Activated CD4-positive, alpha-beta memory T cell treated with anti-CD3 and anti-CD28 coated beads for 36 hours (primary cell): Measurements from ENCODE around the gene ZFPM1. TPM values are rescaled to one million over a fixed set of nuclear protein-coding genes. Genes with fewer than 3 reads are reported as not detected.

Experiments used
- CTCF ChIA-PET: fragments of 350-600 bp; sonication (Branson Sonifier 250); formaldehyde crosslinking; loops from one replicate; lab custom pipeline; 2021; ENCODE audit warnings: antibody characterized with exemption, inconsistent platforms; lab: Charles Lee
- POLR2A ChIA-PET: fragments of 350-600 bp; sonication (Branson Sonifier 250); formaldehyde crosslinking; loops from one replicate; lab custom pipeline; 2021; ENCODE audit warnings: antibody characterized with exemption; lab: Charles Lee
- DNase-seq: peaks from one replicate; pipeline ENCODE4 v3.0.0-alpha.2; 2020
- H3K27ac Mint-ChIP-seq: one replicate; pipeline ENCODE4 v1.8.0; 2021; ENCODE audit warnings: mixed read lengths
- H3K27me3 Mint-ChIP-seq: one replicate; pipeline ENCODE4 v1.8.0; 2021; ENCODE audit warnings: mixed read lengths
- H3K36me3 Mint-ChIP-seq: one replicate; pipeline ENCODE4 v1.8.0; 2021; ENCODE audit warnings: mixed read lengths
- H3K4me1 Mint-ChIP-seq: one replicate; pipeline ENCODE4 v1.8.0; 2021; ENCODE audit warnings: low read depth, mixed read lengths
- H3K4me3 Mint-ChIP-seq: one replicate; pipeline ENCODE4 v1.8.0; 2021; ENCODE audit warnings: mild to moderate bottlenecking, mixed read lengths
- H3K9me3 Mint-ChIP-seq: one replicate; pipeline ENCODE4 v1.8.0; 2021; ENCODE audit warnings: mixed read lengths
- intact Hi-C: fragments of 100-400 bp; cut with micrococcal nuclease; formaldehyde crosslinking; loops from one replicate; pipeline ENCODE4 v1.15.1; 2023
- total RNA-seq, 2 experiments: library from RNA; stranded (reverse); gene quantifications; one replicate each; pipeline ENCODE4 v1.2.3, GENCODE V29; 2021

Gene ZFPM1
- total RNA-seq, 2 experiments from 2014 or later = 11.6 to 12.0 TPM

DNA sequence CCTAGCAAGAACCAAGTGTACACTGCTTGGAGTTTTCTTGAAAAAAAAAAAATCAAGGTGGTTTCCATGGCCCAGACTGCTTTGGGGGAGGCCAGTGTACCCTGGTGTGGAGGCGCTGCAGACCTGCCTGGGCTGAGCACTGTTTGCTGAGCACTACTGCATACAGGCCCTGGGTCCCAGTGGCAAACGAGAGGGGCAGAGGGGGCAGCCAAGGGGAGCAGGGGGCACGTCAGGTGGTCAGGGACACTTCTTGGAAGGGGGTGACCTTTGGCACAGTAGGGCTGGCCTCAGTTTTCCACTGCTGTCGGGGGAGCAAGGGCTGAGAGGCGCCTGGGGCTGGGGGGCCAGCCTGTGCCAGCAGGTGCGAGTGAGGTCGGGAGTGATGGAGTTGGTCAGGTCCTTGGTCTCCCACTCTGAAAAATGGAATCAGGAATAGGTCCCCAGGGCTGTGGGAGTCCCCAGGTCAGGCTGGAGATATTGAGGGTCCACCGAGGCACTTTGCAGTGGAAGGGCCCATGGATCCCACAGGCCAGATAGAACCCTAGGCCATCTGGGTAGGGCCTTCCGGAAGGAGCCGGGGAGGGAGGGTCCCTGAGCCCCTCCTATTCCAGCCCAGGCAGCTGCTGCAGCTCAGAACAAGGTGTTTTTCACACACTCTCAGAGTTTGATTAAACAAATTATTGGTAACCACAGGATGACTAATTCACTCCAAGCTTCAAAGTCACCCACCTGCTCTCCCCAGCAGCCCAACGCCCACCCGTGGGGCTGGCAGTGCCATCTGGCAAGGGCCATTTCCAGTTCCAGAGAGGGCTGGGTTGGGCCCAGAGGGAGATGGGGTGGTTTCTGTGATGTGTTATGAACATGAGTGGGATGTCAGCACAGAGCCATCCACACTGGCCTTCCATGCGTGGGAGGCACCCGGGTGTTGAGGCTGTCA is 3.5 kb downstream of the ZFPM1 start:
- peaks cover 48% of the 10 kb centered on the region for H3K4me1 Mint-ChIP-seq
- intact Hi-C loops = loop anchor here (5.0 to 10.0 kb wide), 6 partner anchors 71 to 682 kb away; partner anchors contain the start of gene BANP
- POLR2A ChIA-PET = interaction anchor here (1.0 kb wide), 1 partner anchor 114 kb away, joined by 5 read pairs; the partner anchor contains the start of gene ZC3H18
- H3K4me3 Mint-ChIP-seq = peak overlapping the region; percentile 79
- CTCF ChIA-PET = interaction anchor here (0.7 to 1.6 kb wide), 4 partner anchors 10 to 109 kb away, joined by 3 to 10 read pairs (median 3); no protein-coding TSS in a partner anchor
- peak; percentile 85 for DNase-seq
- H3K9me3 Mint-ChIP-seq = no peaks in the 10 kb centered on the region
- H3K27ac Mint-ChIP-seq = peak overlapping the region; percentile 98
- H3K27me3 Mint-ChIP-seq = no peaks in the 10 kb centered on the region
- no peaks in the 10 kb centered on the region for H3K36me3 Mint-ChIP-seq

DNA sequence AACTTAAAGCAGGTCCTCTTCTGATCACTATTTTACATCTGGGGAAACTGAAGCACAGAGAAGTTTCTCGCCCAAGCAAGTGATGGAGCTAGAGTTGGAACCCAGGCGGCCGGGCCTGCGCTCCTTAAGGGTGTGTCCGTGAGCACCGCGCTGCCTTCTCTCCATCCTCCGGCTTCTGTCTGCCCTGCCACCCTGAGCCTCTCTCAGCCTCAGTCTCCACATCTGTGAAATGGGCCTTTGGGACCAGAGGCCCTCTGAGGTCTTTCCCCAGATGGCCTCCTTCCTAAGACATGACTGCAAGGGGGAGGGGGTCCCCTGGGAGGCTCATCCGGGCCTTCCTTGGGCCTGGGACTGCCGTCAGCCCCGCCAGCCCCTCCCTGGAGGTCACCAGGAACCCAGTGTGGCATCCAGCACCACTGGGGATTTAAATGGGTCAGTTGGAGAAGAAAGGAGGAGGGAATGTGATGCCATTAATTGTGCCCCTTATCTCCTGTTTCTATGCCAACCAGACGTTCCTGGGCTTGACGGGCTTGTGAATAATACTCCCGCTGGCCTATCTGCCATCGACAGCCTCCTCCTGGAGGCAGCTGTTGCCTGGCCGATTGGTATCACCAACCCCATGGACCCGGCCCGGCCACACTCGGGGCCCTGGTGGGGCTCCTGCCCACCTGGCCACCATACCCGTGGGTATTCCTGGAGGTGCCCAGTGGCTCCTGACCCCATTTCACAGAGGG is 5.1 kb downstream of the ZFPM1 start:
- Mint-ChIP-seq H3K36me3 (no peaks in the 10 kb centered on the region), H3K27me3 (no peaks in the 10 kb centered on the region), H3K9me3 (no peaks in the 10 kb centered on the region), H3K4me1 (peaks cover 46% of the 10 kb centered on the region), H3K27ac (no peak overlapping the region), H3K4me3 (no peak overlapping the region)
- CTCF ChIA-PET = interaction anchor here (1.2 to 1.6 kb wide), 2 partner anchors 8 to 108 kb away, joined by 3 to 10 read pairs; no protein-coding TSS in a partner anchor
- POLR2A ChIA-PET = no interaction called here
- no peak for DNase-seq
- intact Hi-C loops = loop anchor here (5.0 to 10.0 kb wide), 6 partner anchors 69 to 683 kb away; partner anchors contain the start of gene BANP

GRCh38 chr16:88458773-88459235 is 5.7 kb downstream of the ZFPM1 start:
- Mint-ChIP-seq H3K27me3 (no peaks in the 10 kb centered on the region), H3K4me3 (no peak overlapping the region), H3K27ac (no peak overlapping the region), H3K9me3 (no peaks in the 10 kb centered on the region), H3K4me1 (peaks cover 51% of the 10 kb centered on the region), H3K36me3 (no peaks in the 10 kb centered on the region)
- POLR2A ChIA-PET = no interaction called here
- intact Hi-C loops = loop anchor here (5.0 to 10.0 kb wide), 6 partner anchors 68 to 684 kb away; partner anchors contain the start of gene BANP
- CTCF ChIA-PET = no interaction called here
- no peak for DNase-seq

- intact Hi-C loops = loop anchor here (5.0 to 10.0 kb wide), 6 partner anchors 68 to 685 kb away; partner anchors contain the start of gene BANP
- POLR2A ChIA-PET = no interaction called here
- peaks cover 55% of the 10 kb centered on the region for H3K4me1 Mint-ChIP-seq
- no peak for DNase-seq
- H3K27ac Mint-ChIP-seq = peak overlapping the region; percentile 13
- H3K4me3 Mint-ChIP-seq = no peak overlapping the region
- H3K9me3 Mint-ChIP-seq = no peaks in the 10 kb centered on the region
- CTCF ChIA-PET = interaction anchor here (3.9 kb wide), 1 partner anchor 21 kb away, joined by 11 read pairs; no protein-coding TSS in a partner anchor
- H3K27me3 Mint-ChIP-seq = no peaks in the 10 kb centered on the region
- H3K36me3 Mint-ChIP-seq = no peaks in the 10 kb centered on the region
These were observed 6.4 kb downstream of the ZFPM1 start for GRCh38 chr16:88459366-88460073.

DNA sequence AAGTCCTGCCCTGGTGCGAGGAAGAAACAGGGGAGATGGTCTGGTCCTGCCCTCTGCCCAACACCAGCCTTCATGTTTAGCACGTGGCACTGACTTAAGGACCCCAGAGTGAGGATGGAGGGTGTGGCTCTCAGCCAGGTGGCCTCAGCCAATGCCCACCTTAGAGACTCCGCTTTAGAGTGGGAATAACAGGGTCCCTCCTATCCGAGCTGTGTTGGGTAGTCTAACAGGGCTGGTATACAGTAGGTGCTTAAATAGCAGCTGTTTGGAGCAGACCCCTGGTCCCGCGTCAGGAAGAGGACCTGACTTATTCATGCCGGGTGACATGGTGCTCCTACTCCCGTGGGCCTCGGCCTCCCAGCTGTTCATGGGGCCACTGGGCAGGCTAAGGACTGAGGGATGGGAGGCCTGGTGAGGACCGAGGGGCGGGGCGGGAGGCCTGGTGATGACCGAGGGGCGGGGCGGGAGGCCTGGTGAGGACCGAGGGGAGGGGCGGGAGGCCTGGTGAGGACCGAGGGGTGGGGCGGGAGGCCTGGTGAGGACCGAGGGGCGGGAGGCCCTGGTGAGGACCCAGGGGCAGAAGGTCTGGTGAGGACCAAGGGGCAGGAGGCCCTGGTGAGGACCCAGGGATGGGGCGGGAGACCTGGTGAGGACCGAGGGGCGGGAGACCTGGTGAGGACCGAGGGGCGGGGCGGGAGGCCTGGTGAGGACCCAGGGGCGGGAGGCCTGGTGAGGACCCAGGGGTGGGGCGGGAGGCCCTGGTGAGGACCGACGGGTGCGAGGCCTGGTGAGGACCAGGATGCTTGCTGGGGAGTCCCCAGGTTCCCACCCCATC is 7.6 kb downstream of the ZFPM1 start:
- H3K4me3 Mint-ChIP-seq = no peak overlapping the region
- H3K27me3 Mint-ChIP-seq = no peaks in the 10 kb centered on the region
- intact Hi-C loops = no loop called here
- POLR2A ChIA-PET = no interaction called here
- H3K27ac Mint-ChIP-seq = no peak overlapping the region
- DNase-seq = no peak
- CTCF ChIA-PET = interaction anchor here (0.9 to 3.9 kb wide), 2 partner anchors 23 to 25 kb away, joined by 3 to 11 read pairs; no protein-coding TSS in a partner anchor
- peaks cover 65% of the 10 kb centered on the region for H3K4me1 Mint-ChIP-seq
- no peaks in the 10 kb centered on the region for H3K9me3 Mint-ChIP-seq
- H3K36me3 Mint-ChIP-seq = no peaks in the 10 kb centered on the region

DNA sequence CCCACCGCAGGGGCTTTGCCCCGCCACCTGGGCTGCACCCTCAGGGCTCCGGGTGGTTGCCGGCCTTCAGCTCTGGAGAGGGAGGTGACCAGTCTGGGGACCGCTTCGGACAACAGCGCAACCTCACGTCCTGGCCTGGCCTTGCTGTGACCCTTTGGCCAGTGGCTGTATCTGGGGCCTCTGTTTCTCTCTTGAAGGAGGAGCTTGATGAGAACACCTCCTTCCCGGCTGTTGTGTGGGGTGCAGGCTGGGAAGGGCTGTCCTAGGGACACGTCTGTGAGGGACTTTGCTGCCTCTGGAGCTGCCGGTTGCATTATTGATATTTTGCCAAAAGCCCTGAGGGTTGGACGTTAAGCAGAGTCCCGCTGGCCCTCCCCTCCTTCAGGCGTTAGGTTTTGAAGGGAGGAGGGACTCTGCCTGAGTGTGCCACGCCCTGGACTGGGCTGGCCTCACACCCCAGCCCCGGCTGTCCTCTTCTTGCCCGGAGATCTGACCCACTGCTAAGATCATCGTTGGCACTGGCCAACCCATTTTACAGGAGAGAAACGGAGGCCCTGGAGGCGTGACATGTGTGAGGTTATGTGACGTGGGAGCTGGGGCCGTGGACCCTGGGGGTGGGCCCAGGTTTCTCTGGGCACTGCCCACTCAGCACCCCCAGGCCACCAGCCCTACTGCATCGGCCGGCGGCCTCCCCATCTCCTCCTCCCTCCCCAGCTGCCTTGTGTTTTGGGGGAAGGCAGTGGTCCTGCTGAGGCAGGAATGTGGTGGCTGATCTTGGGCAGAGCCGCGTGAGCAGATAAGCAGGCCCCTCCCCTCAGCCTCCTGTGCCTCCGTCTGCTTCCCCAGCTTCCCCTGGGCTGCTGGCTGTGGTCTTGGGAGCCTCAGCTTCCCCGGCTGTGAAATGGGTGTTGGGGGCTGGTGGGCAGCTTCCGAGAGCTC is 8.5 kb downstream of the ZFPM1 start:
- Mint-ChIP-seq H3K36me3 (no peaks in the 10 kb centered on the region), H3K4me1 (peaks cover 69% of the 10 kb centered on the region), H3K27me3 (no peaks in the 10 kb centered on the region), H3K27ac (no peak overlapping the region), H3K4me3 (no peak overlapping the region), H3K9me3 (no peaks in the 10 kb centered on the region)
- ChIA-PET CTCF (interaction anchor here (0.9 to 3.9 kb wide), 2 partner anchors 24 to 26 kb away, joined by 3 to 11 read pairs; no protein-coding TSS in a partner anchor), POLR2A (no interaction called here)
- intact Hi-C loops = no loop called here
- DNase-seq = no peak

DNA sequence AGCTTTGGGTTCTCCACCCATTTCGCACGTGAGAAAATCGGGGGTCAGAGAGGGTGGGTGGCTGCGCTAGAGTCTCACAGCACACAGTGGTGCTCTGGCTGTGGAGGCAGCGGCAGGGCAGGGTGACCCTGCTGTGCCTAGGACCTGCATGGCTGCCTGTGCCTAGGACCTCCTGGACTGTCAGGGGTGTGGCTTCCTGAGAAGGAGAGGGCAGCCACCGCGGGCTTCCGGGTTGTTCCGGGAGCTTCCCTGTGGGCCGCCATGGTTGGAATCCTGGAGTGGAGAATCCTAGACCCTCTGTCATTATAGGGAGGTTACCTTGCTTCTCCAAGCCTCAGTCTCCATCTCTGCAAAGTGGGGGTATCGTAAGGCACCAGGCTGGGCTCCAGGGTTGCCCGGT is 9.3 kb downstream of the ZFPM1 start:
- H3K4me1 Mint-ChIP-seq = peaks cover 69% of the 10 kb centered on the region
- H3K27me3 Mint-ChIP-seq = no peaks in the 10 kb centered on the region
- H3K4me3 Mint-ChIP-seq = no peak overlapping the region
- H3K27ac Mint-ChIP-seq = no peak overlapping the region
- intact Hi-C loops = no loop called here
- no peaks in the 10 kb centered on the region for H3K9me3 Mint-ChIP-seq
- ChIA-PET POLR2A (no interaction called here), CTCF (interaction anchor here (3.9 kb wide), 1 partner anchor 24 kb away, joined by 11 read pairs; no protein-coding TSS in a partner anchor)
- H3K36me3 Mint-ChIP-seq = no peaks in the 10 kb centered on the region
- DNase-seq = no peak

DNA sequence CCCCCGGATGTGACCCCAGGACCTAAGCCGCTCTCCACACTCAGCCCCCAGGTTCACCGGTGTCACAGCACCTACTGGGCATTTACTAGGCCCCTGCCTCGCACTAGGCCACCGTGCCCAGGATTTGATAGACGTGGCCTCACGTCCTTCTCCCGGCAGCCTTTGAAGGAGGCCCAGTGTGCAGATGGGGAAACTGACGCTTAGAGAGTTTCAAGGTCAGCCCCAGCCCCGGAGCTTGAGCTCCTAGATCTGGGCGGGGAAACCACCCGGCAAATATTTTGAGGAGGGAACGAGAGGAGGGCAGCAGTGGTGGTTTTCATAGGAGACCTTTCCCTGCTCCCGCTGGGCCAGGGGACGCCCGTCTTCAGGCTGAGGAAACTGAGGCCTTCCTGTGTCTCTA is 10.3 kb downstream of the ZFPM1 start:
- Mint-ChIP-seq H3K36me3 (no peaks in the 10 kb centered on the region), H3K27me3 (no peaks in the 10 kb centered on the region), H3K9me3 (no peaks in the 10 kb centered on the region), H3K4me3 (no peak overlapping the region), H3K4me1 (peaks cover 70% of the 10 kb centered on the region), H3K27ac (no peak overlapping the region)
- CTCF ChIA-PET = no interaction called here
- POLR2A ChIA-PET = no interaction called here
- DNase-seq = no peak
- intact Hi-C loops = no loop called here

DNA sequence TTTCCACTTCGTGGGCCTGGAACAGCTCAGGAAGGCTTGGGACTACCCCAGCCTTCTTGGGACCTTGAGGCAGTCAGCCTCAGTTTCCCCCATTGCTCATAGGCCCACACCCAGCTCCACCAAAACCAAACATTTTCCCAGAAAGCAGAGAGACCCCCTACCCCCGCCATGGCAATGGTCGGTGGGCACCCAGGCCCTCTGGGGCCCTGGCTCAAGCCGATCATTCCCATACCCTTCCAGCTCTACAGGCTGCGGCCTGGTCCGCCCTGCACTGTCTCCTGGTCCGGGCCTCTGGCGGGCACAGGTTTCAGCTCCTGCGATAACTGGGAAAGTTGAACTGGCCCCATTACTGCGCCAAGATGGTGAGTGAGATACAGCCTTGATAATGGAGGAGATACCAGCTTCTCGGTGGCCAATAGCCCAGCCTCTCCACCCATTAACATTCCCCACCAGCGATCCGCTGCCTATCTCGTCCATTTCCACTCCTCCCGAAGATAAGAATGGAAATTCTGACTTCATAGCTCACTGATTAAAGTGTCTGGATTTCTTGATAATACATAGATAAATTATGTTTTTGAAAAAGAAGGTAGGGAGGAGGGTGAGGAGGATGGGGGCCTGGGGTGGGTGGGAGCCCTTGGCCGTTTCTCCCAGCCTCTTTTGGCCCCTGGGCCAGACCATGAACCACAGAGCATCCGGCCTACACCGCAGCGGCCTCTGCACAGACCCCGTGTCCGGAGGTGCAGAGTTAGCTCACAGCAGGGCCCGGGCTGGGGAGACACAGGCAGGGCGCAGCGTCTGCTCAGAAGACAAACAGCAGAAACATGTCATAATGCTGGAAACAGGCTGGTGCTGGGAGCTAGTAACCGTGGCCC is 11.6 kb downstream of the ZFPM1 start:
- Mint-ChIP-seq H3K27ac (no peak overlapping the region), H3K4me3 (no peak overlapping the region), H3K4me1 (peaks cover 74% of the 10 kb centered on the region), H3K9me3 (no peaks in the 10 kb centered on the region), H3K36me3 (no peaks in the 10 kb centered on the region), H3K27me3 (no peaks in the 10 kb centered on the region)
- ChIA-PET POLR2A (no interaction called here), CTCF (no interaction called here)
- intact Hi-C loops = no loop called here
- DNase-seq = no peak
